Liver (tissue), 9 donors: ENCODE measurements around the gene ZNF662. TPM values are rescaled to one million over a fixed set of nuclear protein-coding genes. Genes with fewer than 3 reads are reported as not detected.
A peak's percentile ranks its signal among the peaks of the same experiment; 100 is the strongest.
"Not testable (repeated sequence)": the region's sequence is repeated elsewhere in the genome, so short reads cannot be mapped to it uniquely, and the experiment has no call there.

Experiments
- DNase-seq: peaks from one replicate; pipeline ENCODE4 v3.0.0-alpha.2; 2017; ENCODE audit warnings: low spot score
- H3K27ac ChIP-seq, 2 donors: one replicate each; pipeline ENCODE4 v1.7.0; 2013; ENCODE audit warnings: inconsistent platforms in 2 of 2, low read length in 2 of 2, control low read depth in 1 of 2, low read depth in 1 of 2, mild to moderate bottlenecking in 1 of 2
- H3K27me3 ChIP-seq, 4 donors: one replicate each; pipeline versions ENCODE4 v1.6.1 to v1.7.0; 2013; ENCODE audit warnings: low read length in 3 of 4, inconsistent platforms in 1 of 4, mild to moderate bottlenecking in 1 of 4, moderate library complexity in 1 of 4; ENCODE audit not compliant: control insufficient read depth in 4 of 4, insufficient read depth in 4 of 4
- H3K36me3 ChIP-seq, 4 donors: one replicate each; pipeline versions ENCODE4 v1.6.1 to v1.7.0; 2013; ENCODE audit warnings: low read length in 3 of 4, mild to moderate bottlenecking in 3 of 4, low read depth in 1 of 4, moderate library complexity in 1 of 4; ENCODE audit not compliant: control insufficient read depth in 4 of 4, insufficient read depth in 3 of 4
- H3K4me1 ChIP-seq, 4 donors: one replicate each; pipeline versions ENCODE4 v1.6.1 to v1.7.0; 2013; ENCODE audit warnings: low read length in 3 of 4, mild to moderate bottlenecking in 3 of 4, moderate library complexity in 1 of 4; ENCODE audit not compliant: control insufficient read depth in 4 of 4, insufficient read depth in 4 of 4
- H3K4me3 ChIP-seq, 3 donors: one replicate each; pipeline versions ENCODE4 v1.6.1 to v1.7.0; 2013; ENCODE audit warnings: low read length in 3 of 3, control low read depth in 1 of 3, low read depth in 1 of 3, mild to moderate bottlenecking in 1 of 3
- H3K9ac ChIP-seq, 2 donors: one replicate each; pipeline ENCODE4 v1.7.0; 2013; ENCODE audit warnings: low read length in 2 of 2, mild to moderate bottlenecking in 2 of 2, moderate library complexity in 2 of 2, control low read depth in 1 of 2, low read depth in 1 of 2
- H3K9me3 ChIP-seq, 4 donors: one replicate each; pipeline versions ENCODE4 v1.6.1 to v1.7.0; 2013; ENCODE audit warnings: low read length in 3 of 4; ENCODE audit not compliant: control insufficient read depth in 4 of 4
- ATF3 ChIP-seq: IDR thresholded peaks from 2 replicates; pipeline ENCODE4 v1.6.1; 2016; ENCODE audit warnings: antibody characterized with exemption
- CTCF ChIP-seq: fragments of 150-350 bp; IDR thresholded peaks from 2 replicates; pipeline ENCODE4 v1.5.1; 2017; ENCODE audit warnings: improper control_type of control experiment, low read depth, low read length; ENCODE audit not compliant: missing input control
- EGR1 ChIP-seq, 2 donors: IDR thresholded peaks; 2 replicates each; pipeline ENCODE4 v1.6.1; 2016 to 2018; ENCODE audit warnings: antibody characterized with exemption in 2 of 2, low read depth in 2 of 2
- FOXA1 ChIP-seq: IDR thresholded peaks from 2 replicates; pipeline ENCODE4 v1.6.1; 2016; ENCODE audit warnings: antibody characterized with exemption
- FOXA2 ChIP-seq: IDR thresholded peaks from 2 replicates; pipeline ENCODE4 v1.6.1; 2016; ENCODE audit warnings: antibody characterized with exemption
- HNF4A ChIP-seq, 2 donors: conservative IDR thresholded peaks; 2 replicates each; pipeline ENCODE4 v1.6.1; 2016; ENCODE audit warnings: antibody characterized with exemption in 2 of 2, mild to moderate bottlenecking in 2 of 2
- HNF4G ChIP-seq: IDR thresholded peaks from 2 replicates; pipeline ENCODE4 v1.6.1; 2016; ENCODE audit warnings: antibody characterized with exemption
- JUND ChIP-seq, 2 donors: IDR thresholded peaks; 2 replicates each; pipeline ENCODE4 v1.6.1; 2016; ENCODE audit warnings: antibody characterized with exemption in 2 of 2
- MAX ChIP-seq: IDR thresholded peaks from 2 replicates; pipeline ENCODE4 v1.6.1; 2016; ENCODE audit warnings: antibody characterized with exemption
- REST ChIP-seq: IDR thresholded peaks from 2 replicates; pipeline ENCODE4 v1.6.1; 2016; ENCODE audit warnings: antibody characterized with exemption, mild to moderate bottlenecking
- RXRA ChIP-seq, 2 donors: IDR thresholded peaks; 2 replicates each; pipeline ENCODE4 v1.6.1; 2017 to 2018; ENCODE audit warnings: antibody characterized with exemption in 2 of 2, mild to moderate bottlenecking in 1 of 2
- SP1 ChIP-seq: IDR thresholded peaks from 2 replicates; pipeline ENCODE4 v1.6.1; 2018; ENCODE audit warnings: antibody characterized with exemption, mild to moderate bottlenecking
- TAF1 ChIP-seq: conservative IDR thresholded peaks from 2 replicates; pipeline ENCODE4 v1.6.1; 2016; ENCODE audit warnings: antibody characterized with exemption, mild to moderate bottlenecking
- YY1 ChIP-seq: IDR thresholded peaks from 2 replicates; pipeline ENCODE4 v1.6.1; 2016; ENCODE audit warnings: antibody characterized with exemption, mild to moderate bottlenecking
- ZBTB33 ChIP-seq: IDR thresholded peaks from 2 replicates; pipeline ENCODE4 v1.6.1; 2016; ENCODE audit warnings: antibody characterized with exemption
- WGBS: extraction: QIAGEN DNeasy Blood & Tissue Kit; methylation state at CpG from one replicate; pipeline ENCODE4 v1.1.7; 2013; 5-methylcytosine and 5-hydroxymethylcytosine counted together
- polyA plus RNA-seq, 2 donors: library from polyadenylated mRNA; stranded (reverse) in 1 of 2; unstranded in 1 of 2; fragments of 200-250 nt in 1 of 2; fragments of >200 nt in 1 of 2; fragmentation: Nextera tagmentation in 1 of 2; extraction: Ambion mirVana in 1 of 2; gene quantifications; one replicate each; pipeline versions ENCODE4 v1.2.1 to v1.2.3, GENCODE V29; 2013 to 2015
- total RNA-seq, 2 donors: library from RNA; depleted of rRNA; stranded (reverse); fragments of >200 nt; gene quantifications; one replicate each; pipeline ENCODE4 v1.2.3, GENCODE V29; 2014
- donor health status: healthy.
- donor health status: healthy.
- donor health status: healthy.
- donor health status: healthy.
- donor health status: healthy.

The ZNF662 gene
- total and polyA plus RNA-seq, 4 donors: 2.2 to 3.9 (median 2.6) TPM

- TF ChIP-seq CTCF (peak; percentile 94), FOXA2 (no peak), FOXA1 (no peak), JUND (IDR thresholded peaks at IDR 0.05) (no peak), HNF4A (conservative IDR thresholded peaks at IDR 0.05) (peak; percentile 22 to 45), YY1 (peak; percentile 34)
Measured at GRCh38 chr3:42880601-42881451, 25.1 kb upstream of the ZNF662 start (continued).

GRCh38 chr3:42883251-42883930, 22.6 kb upstream of the ZNF662 start:
- H3K4me3 ChIP-seq, H3K36me3 ChIP-seq, H3K27ac ChIP-seq, DNase-seq, H3K9me3 ChIP-seq, H3K9ac ChIP-seq, H3K27me3 ChIP-seq: not testable (repeated sequence)
- WGBS: 87% methylated on average over 6 of the region's 6 CpGs
- H3K4me1 ChIP-seq: peaks cover 0 to 10% (median 5%) of the 10 kb centered on the region in 4 donors

- Histone ChIP-seq H3K4me1 (peaks cover 0 to 10% (median 5%) of the 10 kb centered on the region in 4 donors), H3K36me3 (no peaks in the 10 kb centered on the region), H3K27me3 (no peaks in the 10 kb centered on the region), H3K27ac (no peak overlapping the region), H3K9ac (no peak overlapping the region), H3K4me3 (no peak overlapping the region), H3K9me3 (no peaks in the 10 kb centered on the region)
- TF ChIP-seq RXRA (IDR thresholded peaks at IDR 0.05) (no peak), TAF1 (no peak), JUND (IDR thresholded peaks at IDR 0.05) (no peak), ZBTB33 (no peak), SP1 (no peak), MAX (no peak), EGR1 (IDR thresholded peaks at IDR 0.05; ENCODE audit: low read depth in 2 of 2) (no peak), REST (no peak), ATF3 (no peak), HNF4G (no peak), CTCF (no peak), FOXA2 (no peak), YY1 (no peak)
- 84% methylated on average over 2 of the region's 2 CpGs for WGBS
- no peak for DNase-seq
Measured at GRCh38 chr3:42884324-42884723, 21.6 kb upstream of the ZNF662 start.
